Neuronal stem cell (in vitro differentiated cells): ENCODE results near the gene NINJ2.

Experiments
- DNase-seq: peaks from one replicate; pipeline ENCODE4 v3.0.0-alpha.2; 2013; ENCODE audit warnings: low spot score
- H2AFZ ChIP-seq: one replicate; pipeline ENCODE4 v1.6.1; 2013; ENCODE audit warnings: mild to moderate bottlenecking, low read length, inconsistent platforms
- H2AK5ac ChIP-seq: 2 replicates; pipeline ENCODE4 v1.6.1; 2013; ENCODE audit warnings: low read depth, mild to moderate bottlenecking, inconsistent platforms, low read length, moderate library complexity, mixed read lengths
- H2BK120ac ChIP-seq: 2 replicates; pipeline ENCODE4 v1.6.1; 2013; ENCODE audit warnings: low read depth, mild to moderate bottlenecking, inconsistent platforms, low read length, moderate library complexity, mixed read lengths
- H2BK12ac ChIP-seq: one replicate; pipeline ENCODE4 v1.6.1; 2013; ENCODE audit warnings: low read length, inconsistent platforms
- H2BK15ac ChIP-seq: 2 replicates; pipeline ENCODE4 v1.6.1; 2013; ENCODE audit warnings: mild to moderate bottlenecking, low read length, inconsistent platforms, mixed read lengths
- H2BK5ac ChIP-seq: one replicate; pipeline ENCODE4 v1.6.1; 2013; ENCODE audit warnings: inconsistent platforms, mild to moderate bottlenecking, low read length, moderate library complexity
- H3K14ac ChIP-seq: one replicate; pipeline ENCODE4 v1.6.1; 2013; ENCODE audit warnings: low read length, inconsistent platforms
- H3K18ac ChIP-seq: 2 replicates; pipeline ENCODE4 v1.6.1; 2013; ENCODE audit warnings: low read length, inconsistent platforms
- H3K23ac ChIP-seq: 2 replicates; pipeline ENCODE4 v1.6.1; 2013; ENCODE audit warnings: low read depth, mild to moderate bottlenecking, mixed read lengths, low read length, inconsistent platforms; ENCODE audit not compliant: poor library complexity
- H3K27ac ChIP-seq: replicated peaks from 3 replicates; pipeline ENCODE4 v1.5.1; 2013; ENCODE audit warnings: low read length, inconsistent platforms
- H3K27me3 ChIP-seq, 3 experiments: 2 replicates each; pipeline ENCODE4 v1.6.1; 2013; ENCODE audit warnings: low read length in 3 of 3, mild to moderate bottlenecking in 2 of 3, inconsistent platforms in 1 of 3, low read depth in 1 of 3, mixed read lengths in 1 of 3, moderate library complexity in 1 of 3; ENCODE audit not compliant: control insufficient read depth in 3 of 3, insufficient read depth in 3 of 3
- H3K36me3 ChIP-seq, 2 donors: replicated peaks in 1 of 2; 2 replicates each; pipeline ENCODE4 v1.6.1; 2013; ENCODE audit warnings: low read length in 2 of 2; ENCODE audit not compliant: control insufficient read depth in 2 of 2, insufficient read depth in 2 of 2
- H3K4ac ChIP-seq: 2 replicates; pipeline ENCODE4 v1.6.1; 2013; ENCODE audit warnings: inconsistent platforms, mild to moderate bottlenecking, low read length, moderate library complexity
- H3K4me1 ChIP-seq, 2 donors: 1 replicate in 1 of 2; 2 replicates in 1 of 2; pipeline ENCODE4 v1.6.1; 2013; ENCODE audit warnings: low read length in 2 of 2, low read depth in 1 of 2; ENCODE audit not compliant: control insufficient read depth in 2 of 2, insufficient read depth in 1 of 2
- H3K4me2 ChIP-seq: one replicate; pipeline ENCODE4 v1.6.1; 2013; ENCODE audit warnings: mild to moderate bottlenecking, low read length, inconsistent platforms; ENCODE audit not compliant: insufficient read depth, poor library complexity, severe bottlenecking
- H3K4me3 ChIP-seq, 2 donors: 2 replicates each; pipeline ENCODE4 v1.5.1; 2013; ENCODE audit warnings: low read length in 2 of 2, mild to moderate bottlenecking in 2 of 2, inconsistent platforms in 1 of 2, moderate library complexity in 1 of 2
- H3K79me1 ChIP-seq: one replicate; pipeline ENCODE4 v1.6.1; 2013; ENCODE audit warnings: low read depth, mild to moderate bottlenecking, inconsistent platforms, low read length, moderate library complexity
- H3K9ac ChIP-seq: one replicate; pipeline ENCODE4 v1.6.1; 2013; ENCODE audit warnings: mild to moderate bottlenecking, low read depth, low read length, inconsistent platforms; ENCODE audit not compliant: poor library complexity
- H3K9me3 ChIP-seq, 2 donors: replicated peaks in 1 of 2; 2 replicates each; pipeline versions ENCODE3 to v1.6.1; 2013; ENCODE audit warnings: low read length in 2 of 2, mild to moderate bottlenecking in 2 of 2, inconsistent platforms in 1 of 2, low read depth in 1 of 2, mixed read lengths in 1 of 2, moderate library complexity in 1 of 2; ENCODE audit not compliant: control insufficient read depth in 2 of 2, insufficient read depth in 1 of 2
- H4K8ac ChIP-seq: one replicate; pipeline ENCODE4 v1.6.1; 2013; ENCODE audit warnings: low read depth, mild to moderate bottlenecking, inconsistent platforms, low read length, moderate library complexity
- H4K91ac ChIP-seq: one replicate; pipeline ENCODE4 v1.6.1; 2013; ENCODE audit warnings: low read length, low read depth, mild to moderate bottlenecking, inconsistent platforms; ENCODE audit not compliant: poor library complexity
- WGBS, 2 donors: extraction: QIAGEN DNeasy Blood & Tissue Kit; methylation state at CpG; one replicate each; pipeline ENCODE4 v1.1.7; 2013; ENCODE audit warnings: missing lambda C conversion rate in 2 of 2, mixed read lengths in 1 of 2; ENCODE audit not compliant: insufficient read length in 2 of 2, insufficient replicate concordance in 1 of 2; ENCODE audit errors: extremely low coverage in 2 of 2; 5-methylcytosine and 5-hydroxymethylcytosine counted together

The NINJ2 gene

DNA sequence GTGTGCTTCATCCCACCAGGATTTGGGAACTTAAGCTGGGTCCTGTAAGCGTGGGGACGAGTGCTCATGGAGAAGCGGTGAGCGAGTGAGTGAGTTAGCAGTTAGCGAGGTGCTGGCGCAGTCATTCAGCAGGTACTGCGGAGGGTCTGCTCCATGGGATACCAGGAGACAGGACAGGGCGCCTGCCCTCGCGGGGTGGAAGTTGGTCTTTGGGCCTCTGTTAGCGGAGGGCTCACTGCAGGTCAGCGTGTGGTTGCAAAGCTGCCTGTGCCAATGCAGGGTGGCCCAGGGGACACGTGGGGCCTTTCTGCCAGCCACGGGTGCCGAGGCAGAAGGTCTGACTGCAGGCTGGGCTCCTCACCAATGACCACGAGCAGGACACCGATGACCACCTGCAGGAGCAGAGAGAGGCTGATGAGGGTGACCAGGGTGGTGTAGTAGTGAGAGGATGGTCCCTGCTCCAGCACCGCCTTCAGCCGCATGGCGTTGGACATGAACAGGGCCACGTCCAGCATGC lies 97.6 kb downstream of the NINJ2 start:
- peaks cover 0 to 8% of the 10 kb centered on the region in 2 donors for H3K4me1 ChIP-seq
- H3K14ac ChIP-seq = no peak overlapping the region
- no peaks in the 10 kb centered on the region for H3K9me3 ChIP-seq
- H3K4me2 ChIP-seq = no peak overlapping the region
- peak overlapping the region; percentile 7 for H3K4ac ChIP-seq
- no peak overlapping the region for H4K91ac ChIP-seq
- no peak overlapping the region for H3K4me3 ChIP-seq
- H2BK15ac ChIP-seq = peak overlapping the region; percentile 51
- no peak overlapping the region for H2AFZ ChIP-seq
- H3K23ac ChIP-seq = peak overlapping the region; percentile 75
- no peak overlapping the region for H2BK5ac ChIP-seq
- H3K27ac ChIP-seq = no peak overlapping the region
- peaks cover 0 to 49% (median 0%) of the 10 kb centered on the region in 3 experiments for H3K27me3 ChIP-seq
- peak overlapping the region; percentile 29 for H2AK5ac ChIP-seq
- WGBS, 2 donors = no CpG with 5 or more reads among the region's 21 CpGs
- H3K9ac ChIP-seq = no peak overlapping the region
- no peaks in the 10 kb centered on the region for H3K36me3 ChIP-seq
- H4K8ac ChIP-seq = peak overlapping the region; percentile 85
- H2BK12ac ChIP-seq = peak overlapping the region; percentile 17
- H3K79me1 ChIP-seq = no peaks in the 10 kb centered on the region
- DNase-seq = no peak
- H2BK120ac ChIP-seq = no peak overlapping the region
- H3K18ac ChIP-seq = no peak overlapping the region

DNA sequence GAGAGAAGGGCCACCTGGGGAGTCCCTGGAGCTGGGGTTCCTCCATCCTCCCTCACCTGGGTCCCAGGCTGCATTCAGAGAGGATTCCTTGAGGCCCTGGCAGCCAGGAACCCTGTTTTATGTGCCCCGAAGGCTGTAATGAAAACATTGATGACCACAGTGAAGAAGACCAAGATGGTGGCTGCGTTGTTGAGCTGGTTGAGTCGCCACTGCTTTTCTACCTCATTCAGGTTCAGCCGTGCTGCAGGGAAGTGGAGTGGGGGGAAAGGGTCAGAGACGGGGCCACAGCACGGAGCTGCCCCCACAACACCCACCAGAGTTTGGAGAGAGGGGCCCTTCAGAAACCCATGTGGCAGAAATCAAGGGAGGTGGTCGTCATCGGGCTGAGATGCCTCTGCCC lies 98.1 kb downstream of the NINJ2 start:
- Histone ChIP-seq H2BK5ac (no peak overlapping the region), H4K91ac (no peak overlapping the region), H3K4me1 (peaks cover 0 to 8% of the 10 kb centered on the region in 2 donors), H3K4me2 (no peak overlapping the region), H3K27me3 (peaks cover 0 to 49% (median 0%) of the 10 kb centered on the region in 3 experiments), H2AK5ac (no peak overlapping the region), H3K27ac (no peak overlapping the region), H2AFZ (no peak overlapping the region), H2BK15ac (peak overlapping the region; percentile 51), H3K23ac (peak overlapping the region; percentile 75), H2BK12ac (no peak overlapping the region), H3K14ac (no peak overlapping the region), H3K4me3 (no peak overlapping the region), H3K9ac (no peak overlapping the region), H4K8ac (no peak overlapping the region), H3K36me3 (no peaks in the 10 kb centered on the region), H2BK120ac (no peak overlapping the region), H3K9me3 (no peaks in the 10 kb centered on the region), H3K18ac (no peak overlapping the region), H3K79me1 (no peaks in the 10 kb centered on the region), H3K4ac (no peak overlapping the region)
- no CpG with 5 or more reads among the region's 8 CpGs for WGBS, 2 donors
- no peak for DNase-seq

DNA sequence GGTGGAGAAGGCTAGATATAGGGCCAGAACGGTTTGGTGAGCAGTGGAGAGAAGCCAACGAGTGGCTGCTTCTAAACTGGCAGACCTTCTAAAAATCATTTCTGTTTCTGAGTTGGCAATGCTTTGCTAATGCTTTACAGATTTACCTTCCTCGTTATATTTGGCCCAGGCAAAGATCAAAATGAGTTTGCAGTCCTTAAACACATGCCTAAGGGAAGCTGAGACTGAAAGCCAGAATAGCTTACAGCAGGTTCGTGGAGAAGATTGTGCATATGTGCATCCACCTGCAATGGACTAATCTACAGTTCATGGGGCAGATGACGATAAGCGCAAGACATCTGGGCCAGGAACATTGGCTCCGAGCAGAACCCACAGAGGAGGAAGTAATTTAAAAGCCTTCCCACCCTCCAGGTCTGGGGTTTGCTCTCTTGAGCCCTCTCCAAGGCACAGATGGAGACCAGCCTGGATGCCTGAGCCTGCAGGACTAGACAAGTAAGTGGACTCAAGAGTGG lies 99.4 kb downstream of the NINJ2 start:
- Histone ChIP-seq H2BK12ac (no peak overlapping the region), H2AK5ac (no peak overlapping the region), H2BK120ac (no peak overlapping the region), H2BK5ac (no peak overlapping the region), H4K91ac (no peak overlapping the region), H3K4me2 (no peak overlapping the region), H3K4me3 (no peak overlapping the region), H3K23ac (no peak overlapping the region), H3K4ac (no peak overlapping the region), H3K36me3 (peaks cover 0 to 2% of the 10 kb centered on the region in 2 donors), H3K18ac (no peak overlapping the region), H3K27me3 (peaks cover 0 to 44% (median 0%) of the 10 kb centered on the region in 3 experiments), H3K9me3 (no peaks in the 10 kb centered on the region), H2AFZ (no peak overlapping the region), H3K9ac (no peak overlapping the region), H2BK15ac (no peak overlapping the region), H3K27ac (no peak overlapping the region), H4K8ac (no peak overlapping the region), H3K79me1 (no peaks in the 10 kb centered on the region), H3K14ac (no peak overlapping the region), H3K4me1 (peaks cover 0 to 8% of the 10 kb centered on the region in 2 donors)
- no peak for DNase-seq
- no CpG with 5 or more reads among the region's 7 CpGs for WGBS, 2 donors

DNA sequence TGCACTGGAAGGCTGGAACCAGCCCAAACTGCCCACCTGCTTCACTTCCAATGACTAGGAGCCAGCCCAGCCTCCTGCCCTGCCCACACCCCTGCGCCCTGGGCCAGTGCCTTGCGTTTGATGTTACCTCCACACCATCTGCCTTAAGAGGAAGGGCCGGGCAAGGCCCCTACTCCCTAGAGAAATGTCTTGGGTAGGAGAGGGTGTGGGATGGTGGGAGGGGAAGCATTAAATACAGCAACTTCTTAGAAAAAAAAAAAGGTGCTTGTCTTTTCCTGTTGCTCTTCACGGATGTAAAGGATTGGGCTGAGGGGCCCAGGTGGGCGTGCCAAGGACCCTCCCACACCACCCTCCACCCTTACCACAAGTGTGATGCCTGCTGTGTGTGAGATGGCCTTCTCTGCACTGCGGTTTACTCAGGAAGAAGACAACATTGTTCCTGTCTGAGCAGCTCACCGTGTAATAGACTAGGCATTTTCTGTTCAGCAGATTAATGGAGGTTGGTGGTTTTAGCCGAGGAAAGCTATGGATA lies 99.9 kb downstream of the NINJ2 start:
- Histone ChIP-seq H3K9ac (no peak overlapping the region), H2AFZ (no peak overlapping the region), H3K79me1 (no peaks in the 10 kb centered on the region), H3K27ac (no peak overlapping the region), H4K91ac (no peak overlapping the region), H2AK5ac (no peak overlapping the region), H3K4me1 (peaks cover 0 to 8% of the 10 kb centered on the region in 2 donors), H2BK15ac (no peak overlapping the region), H3K18ac (no peak overlapping the region), H3K4me3 (no peak overlapping the region), H4K8ac (no peak overlapping the region), H3K4ac (no peak overlapping the region), H3K9me3 (no peaks in the 10 kb centered on the region), H2BK120ac (no peak overlapping the region), H3K14ac (peak overlapping the region; percentile 22), H2BK5ac (no peak overlapping the region), H3K36me3 (peaks cover 0 to 2% of the 10 kb centered on the region in 2 donors), H3K4me2 (no peak overlapping the region), H2BK12ac (no peak overlapping the region), H3K27me3 (peaks cover 0 to 39% (median 0%) of the 10 kb centered on the region in 3 experiments), H3K23ac (peak overlapping the region; percentile 20)
- DNase-seq = no peak
- no CpG with 5 or more reads among the region's 8 CpGs for WGBS, 2 donors
